ENCODE data around the gene IL5.

- TF ChIP-seq YY1 (IDR thresholded peaks at IDR 0.05; ENCODE audit: insufficient read depth, insufficient read length) (no peak), ZNF274 (IDR thresholded peaks at IDR 0.05; ENCODE audit: low read depth, low read length) (no peak), SUZ12 (IDR thresholded peaks at IDR 0.05; ENCODE audit: extremely low read depth, insufficient read depth, insufficient read length) (no peak)
These were observed 15.3 kb downstream of the IL5 start for GRCh38 chr5:132528021-132528420.

All from NT2/D1 (cell line).